Activated naive CD4-positive, alpha-beta T cell treated with anti-CD3 and anti-CD28 coated beads, Interleukin-2, amount 10 ng/mL, durations not matched to agents 7 days and 5 days (primary cell): ENCODE results near the gene SMIM45.

Experiments used
- CTCF ChIA-PET: fragments of 350-600 bp; sonication (Branson Sonifier 250); formaldehyde crosslinking; loops from one replicate; lab custom pipeline; 2021; ENCODE audit warnings: antibody characterized with exemption; lab: Charles Lee
- DNase-seq: peaks from one replicate; pipeline ENCODE4 v3.0.0-alpha.2; 2020
- H3K27ac Mint-ChIP-seq: one replicate; pipeline ENCODE4 v1.8.0; 2021; ENCODE audit warnings: mild to moderate bottlenecking, moderate library complexity, mixed read lengths
- H3K27me3 Mint-ChIP-seq: one replicate; pipeline ENCODE4 v1.8.0; 2021; ENCODE audit warnings: mild to moderate bottlenecking, mixed read lengths
- H3K36me3 Mint-ChIP-seq: one replicate; pipeline ENCODE4 v1.8.0; 2021; ENCODE audit warnings: mixed read lengths
- H3K4me1 Mint-ChIP-seq: one replicate; pipeline ENCODE4 v1.8.0; 2021; ENCODE audit warnings: mixed read lengths
- H3K4me3 Mint-ChIP-seq: one replicate; pipeline ENCODE4 v1.8.0; 2021; ENCODE audit warnings: mild to moderate bottlenecking, moderate library complexity, mixed read lengths
- H3K9me3 Mint-ChIP-seq: one replicate; pipeline ENCODE4 v1.8.0; 2021; ENCODE audit warnings: mixed read lengths

Gene SMIM45

GRCh38 chr22:41951898-41952474 lies at the start of gene SMIM45:
TSS of gene SMIM45 (plus strand) at chr22:41952150.
- peaks cover 20% of the 10 kb centered on the region for H3K27me3 Mint-ChIP-seq
- H3K4me3 Mint-ChIP-seq = no peak within 1 kb of the TSS
- DNase-seq = no peak
- H3K36me3 Mint-ChIP-seq = no peaks in the 10 kb centered on the region
- CTCF ChIA-PET = interaction anchor here (1.4 kb wide), 1 partner anchor 13 kb away, joined by 3 read pairs; no protein-coding TSS in a partner anchor
- no peaks in the 10 kb centered on the region for H3K9me3 Mint-ChIP-seq
- peaks cover 19% of the 10 kb centered on the region for H3K4me1 Mint-ChIP-seq
- H3K27ac Mint-ChIP-seq = no peak within 1 kb of the TSS

DNA sequence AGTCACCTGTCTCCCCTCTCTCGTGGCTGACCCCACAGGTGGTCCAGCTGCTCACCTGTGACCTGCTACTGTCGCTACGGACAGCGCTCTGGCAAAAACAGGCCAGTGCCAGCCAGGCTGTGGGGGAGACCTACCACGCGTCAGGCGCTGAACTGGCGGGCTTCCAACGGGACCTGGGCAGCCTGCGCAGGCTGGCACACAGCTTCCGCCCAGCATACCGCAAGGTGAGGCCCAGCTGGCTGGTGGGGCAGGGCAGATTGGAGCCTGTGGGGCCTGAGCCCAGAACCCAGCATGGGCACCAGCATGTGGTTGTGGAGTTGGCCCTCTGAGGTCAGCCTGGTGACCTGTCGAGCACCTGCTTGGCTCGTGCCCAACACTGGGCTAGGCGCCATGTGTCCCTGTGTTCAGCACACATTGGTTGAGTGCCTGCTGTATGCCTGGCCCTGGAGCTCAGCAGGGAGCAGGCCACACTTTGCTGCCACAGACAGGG lies 49.0 kb upstream of the SMIM45 start:
- Mint-ChIP-seq H3K4me1 (peaks cover 7% of the 10 kb centered on the region), H3K4me3 (no peak overlapping the region), H3K27me3 (no peaks in the 10 kb centered on the region), H3K36me3 (peaks cover 40% of the 10 kb centered on the region), H3K27ac (no peak overlapping the region), H3K9me3 (no peaks in the 10 kb centered on the region)
- no peak for DNase-seq
- CTCF ChIA-PET = interaction anchor here (1.6 kb wide), 1 partner anchor 38 kb away, joined by 3 read pairs; no protein-coding TSS in a partner anchor

DNA sequence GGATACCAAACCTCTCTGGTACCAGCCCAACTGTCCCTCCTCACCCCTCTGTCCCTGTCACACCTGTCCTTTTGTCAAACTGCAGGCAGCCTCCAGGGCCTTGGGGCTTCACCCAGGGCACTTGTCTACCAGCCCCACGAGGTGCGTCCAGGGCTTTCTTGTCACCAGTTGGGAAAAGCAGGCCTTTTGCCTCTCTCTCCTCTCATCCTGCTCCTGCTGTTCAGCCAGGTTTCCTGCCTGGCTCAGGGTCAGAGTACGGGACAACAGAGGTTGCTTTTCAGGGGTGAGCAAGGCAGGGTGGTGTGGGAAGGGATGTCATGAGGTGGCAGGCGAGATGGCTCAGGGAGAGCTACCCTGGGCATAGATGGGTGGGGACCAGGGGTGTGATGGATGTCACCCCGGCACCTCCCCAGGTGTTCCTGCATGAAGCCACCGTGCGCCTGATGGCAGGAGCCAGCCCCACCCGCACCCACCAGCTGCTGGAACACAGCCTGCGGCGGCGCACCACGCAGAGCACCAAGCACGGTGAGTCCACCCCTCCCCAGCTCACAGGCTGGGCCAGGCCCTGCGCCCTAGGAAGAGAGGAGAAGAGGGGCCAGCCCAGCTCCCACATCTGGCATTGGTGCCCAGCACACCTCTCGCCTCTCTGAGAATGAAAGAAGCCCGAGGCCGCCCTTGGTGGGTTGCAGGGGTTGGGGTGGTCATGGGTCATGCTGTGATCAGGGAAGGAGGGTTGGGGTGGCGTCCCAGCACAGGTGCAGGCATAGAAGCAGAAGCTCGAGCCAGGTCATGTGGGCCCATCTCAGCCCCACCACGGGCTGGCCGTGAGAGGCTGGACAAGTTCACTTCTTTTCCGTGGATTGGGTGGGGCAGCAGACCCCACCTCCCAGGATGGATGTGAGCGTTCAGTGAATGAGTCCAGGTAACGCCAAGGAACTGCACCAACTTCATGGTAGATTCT lies 47.2 kb upstream of the SMIM45 start:
- CTCF ChIA-PET = interaction anchor here (1.3 kb wide), 1 partner anchor 52 kb away, joined by 4 read pairs; no protein-coding TSS in a partner anchor
- Mint-ChIP-seq H3K27ac (no peak overlapping the region), H3K4me1 (peaks cover 22% of the 10 kb centered on the region), H3K36me3 (peaks cover 33% of the 10 kb centered on the region), H3K4me3 (no peak overlapping the region), H3K9me3 (no peaks in the 10 kb centered on the region), H3K27me3 (peaks cover 17% of the 10 kb centered on the region)
- no peak for DNase-seq

GRCh38 chr22:41905411-41906202 lies 46.3 kb upstream of the SMIM45 start:
- Mint-ChIP-seq H3K27me3 (peaks cover 25% of the 10 kb centered on the region), H3K36me3 (peaks cover 26% of the 10 kb centered on the region), H3K27ac (peak overlapping the region; percentile 76), H3K9me3 (no peaks in the 10 kb centered on the region), H3K4me1 (peaks cover 22% of the 10 kb centered on the region), H3K4me3 (no peak overlapping the region)
- no peak for DNase-seq
- CTCF ChIA-PET = interaction anchor here (1.3 kb wide), 1 partner anchor 52 kb away, joined by 4 read pairs; no protein-coding TSS in a partner anchor

DNA sequence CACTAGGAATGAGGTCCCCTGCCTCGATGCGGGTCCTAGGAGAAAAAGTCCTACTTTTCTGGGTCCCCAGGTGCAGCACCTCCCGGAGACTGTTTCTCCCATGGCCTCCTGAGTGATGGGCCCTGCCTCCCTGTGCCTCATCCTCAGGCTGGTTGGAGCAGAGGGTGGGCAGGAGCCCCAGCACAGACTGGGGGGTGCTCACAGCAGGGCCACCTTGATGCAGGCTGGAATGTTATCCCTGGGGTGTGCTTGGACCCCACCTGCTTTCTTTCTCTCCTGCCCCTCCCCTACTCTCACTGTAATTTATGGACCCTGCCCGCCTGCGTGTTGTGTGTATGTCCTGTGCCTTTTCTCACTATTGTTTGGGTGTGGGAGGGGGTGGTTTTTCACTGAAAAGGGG lies 45.1 kb upstream of the SMIM45 start:
- no peak overlapping the region for H3K27ac Mint-ChIP-seq
- peaks cover 27% of the 10 kb centered on the region for H3K4me1 Mint-ChIP-seq
- no peak overlapping the region for H3K4me3 Mint-ChIP-seq
- H3K36me3 Mint-ChIP-seq = peaks cover 24% of the 10 kb centered on the region
- H3K27me3 Mint-ChIP-seq = peaks cover 38% of the 10 kb centered on the region
- no peaks in the 10 kb centered on the region for H3K9me3 Mint-ChIP-seq
- CTCF ChIA-PET = interaction anchor here (1.4 kb wide), 1 partner anchor 210 kb away, joined by 4 read pairs; no protein-coding TSS in a partner anchor
- no peak for DNase-seq

- Mint-ChIP-seq H3K36me3 (peaks cover 20% of the 10 kb centered on the region), H3K27me3 (peaks cover 46% of the 10 kb centered on the region), H3K4me1 (peaks cover 30% of the 10 kb centered on the region), H3K4me3 (no peak overlapping the region), H3K27ac (peak overlapping the region; percentile 52), H3K9me3 (no peaks in the 10 kb centered on the region)
- CTCF ChIA-PET = interaction anchor here (0.9 to 1.4 kb wide), 4 partner anchors 18 to 211 kb away, joined by 3 to 4 read pairs (median 3); no protein-coding TSS in a partner anchor
- no peak for DNase-seq
Measured at GRCh38 chr22:41907436-41908401, 44.2 kb upstream of the SMIM45 start.

- Mint-ChIP-seq H3K27ac (no peak overlapping the region), H3K4me3 (peak overlapping the region; percentile 18), H3K27me3 (peaks cover 56% of the 10 kb centered on the region), H3K4me1 (peaks cover 32% of the 10 kb centered on the region), H3K9me3 (no peaks in the 10 kb centered on the region), H3K36me3 (peaks cover 15% of the 10 kb centered on the region)
- CTCF ChIA-PET = interaction anchor here (0.9 to 1.4 kb wide), 4 partner anchors 17 to 211 kb away, joined by 3 to 4 read pairs (median 3); no protein-coding TSS in a partner anchor
- DNase-seq = peak; percentile 51
Measured at GRCh38 chr22:41908411-41909309, 43.3 kb upstream of the SMIM45 start.

GRCh38 chr22:41909310-41910049 lies 42.5 kb upstream of the SMIM45 start:
- H3K4me1 Mint-ChIP-seq = peaks cover 32% of the 10 kb centered on the region
- H3K27ac Mint-ChIP-seq = no peak overlapping the region
- H3K36me3 Mint-ChIP-seq = peaks cover 11% of the 10 kb centered on the region
- CTCF ChIA-PET = no interaction called here
- H3K27me3 Mint-ChIP-seq = peaks cover 61% of the 10 kb centered on the region
- DNase-seq = no peak
- no peak overlapping the region for H3K4me3 Mint-ChIP-seq
- H3K9me3 Mint-ChIP-seq = no peaks in the 10 kb centered on the region

DNA sequence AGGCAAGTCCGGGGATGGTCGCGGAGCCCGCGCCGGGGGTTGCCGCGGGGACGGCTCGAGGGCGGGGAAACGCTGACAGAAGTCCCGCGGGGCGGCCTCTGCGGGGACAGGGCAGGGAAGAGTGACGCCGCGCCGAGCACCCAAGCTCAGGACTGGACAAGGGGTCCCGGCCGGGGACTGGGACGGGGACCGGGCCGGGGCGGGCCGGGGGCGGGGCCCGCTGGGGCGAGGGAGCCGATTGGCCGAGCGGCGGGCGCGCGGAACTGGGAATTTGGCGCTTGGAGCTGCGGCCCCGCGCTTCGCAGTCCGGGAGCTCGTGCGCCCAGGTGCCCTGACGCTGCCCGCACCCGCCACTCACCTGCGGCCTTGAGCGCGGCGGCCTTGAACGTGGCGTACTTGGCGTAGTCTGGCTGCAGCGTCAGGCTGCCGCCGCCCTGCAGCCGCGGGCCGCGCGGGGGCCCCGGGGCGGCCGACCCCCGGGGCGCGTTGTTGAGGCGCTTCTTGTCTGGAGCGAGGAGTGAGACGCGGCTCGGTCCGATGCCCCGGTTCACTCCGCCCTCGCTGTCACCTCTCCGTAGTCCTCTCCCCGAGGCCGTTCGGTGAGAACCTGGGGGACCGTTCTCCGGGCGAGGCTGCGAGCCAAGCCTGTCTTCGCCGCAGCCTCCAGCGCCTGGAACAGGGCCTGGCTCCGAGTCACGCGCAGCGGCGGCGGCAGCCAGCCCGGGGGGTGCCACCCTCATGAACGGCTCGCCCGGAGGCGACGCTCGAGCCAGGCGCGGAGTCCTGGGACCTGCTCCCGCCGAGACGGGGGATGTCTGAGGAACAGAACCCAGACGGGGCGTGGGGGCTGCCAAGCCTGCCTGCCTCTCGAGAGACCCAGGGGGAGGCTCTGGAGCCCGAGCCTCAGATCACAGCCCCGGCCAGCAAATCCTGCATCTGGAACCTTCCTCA lies 41.6 kb upstream of the SMIM45 start:
- H3K27ac Mint-ChIP-seq = no peak overlapping the region
- peak; percentile 53 for DNase-seq
- peaks cover 67% of the 10 kb centered on the region for H3K27me3 Mint-ChIP-seq
- no peaks in the 10 kb centered on the region for H3K9me3 Mint-ChIP-seq
- peaks cover 11% of the 10 kb centered on the region for H3K36me3 Mint-ChIP-seq
- H3K4me1 Mint-ChIP-seq = peaks cover 36% of the 10 kb centered on the region
- CTCF ChIA-PET = interaction anchor here (1.1 kb wide), 1 partner anchor 15 kb away, joined by 4 read pairs; no protein-coding TSS in a partner anchor
- H3K4me3 Mint-ChIP-seq = no peak overlapping the region

DNA sequence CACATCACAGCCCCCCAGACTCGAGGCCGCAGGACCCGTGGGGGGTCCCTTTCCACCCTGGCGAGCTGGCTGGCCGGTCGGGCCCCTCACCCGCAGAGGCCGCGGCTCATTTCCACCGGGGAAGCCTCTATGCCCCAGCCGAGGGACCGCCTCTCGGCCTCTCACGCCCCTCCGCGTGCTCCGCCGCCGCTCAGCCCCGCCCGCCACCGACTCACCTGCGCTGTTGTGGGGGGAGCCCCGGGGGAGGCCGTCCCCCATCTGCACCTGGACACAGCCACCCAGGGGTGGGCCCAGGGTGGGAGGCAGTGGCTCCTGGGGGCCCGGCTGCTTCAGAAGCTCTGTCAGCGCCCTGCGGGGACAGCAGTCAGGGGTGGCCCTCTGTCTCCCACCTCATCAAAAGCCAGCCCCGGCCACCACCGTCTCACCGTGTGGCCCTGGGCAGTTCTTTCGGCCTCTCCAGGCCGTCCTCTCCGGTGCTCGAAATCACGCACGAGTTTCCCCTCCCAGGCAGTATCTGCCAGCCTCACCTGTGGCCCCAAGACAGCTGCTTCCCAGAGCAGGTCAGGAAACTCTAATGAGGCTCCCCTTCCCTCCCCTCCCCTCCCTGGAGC lies 40.8 kb upstream of the SMIM45 start:
- DNase-seq = no peak
- H3K27me3 Mint-ChIP-seq = peaks cover 75% of the 10 kb centered on the region
- peak overlapping the region; percentile 11 for H3K27ac Mint-ChIP-seq
- H3K4me1 Mint-ChIP-seq = peaks cover 41% of the 10 kb centered on the region
- H3K4me3 Mint-ChIP-seq = no peak overlapping the region
- CTCF ChIA-PET = interaction anchor here (1.1 to 2.0 kb wide), 2 partner anchors 15 to 214 kb away, joined by 4 read pairs; no protein-coding TSS in a partner anchor
- H3K36me3 Mint-ChIP-seq = peaks cover 7% of the 10 kb centered on the region
- no peaks in the 10 kb centered on the region for H3K9me3 Mint-ChIP-seq
